HG03565 (cell line): ENCODE results near the gene OAT.
"Not testable (repeated sequence)": the region's sequence is repeated elsewhere in the genome, so short reads cannot be mapped to it uniquely, and the experiment has no call there.

Source experiments
- ATAC-seq: cut with Tn5 transposase; IDR thresholded peaks from one replicate; pipeline ENCODE4 v1.9.1; 2021; ENCODE audit warnings: mild to moderate bottlenecking, moderate library complexity; ENCODE audit not compliant: unreplicated experiment

The OAT gene

GRCh38 chr10:124379609-124380193 lies 39.0 kb downstream of the OAT start:
- no peak for ATAC-seq

GRCh38 chr10:124378881-124379471 lies 39.7 kb downstream of the OAT start:
- no peak for ATAC-seq

GRCh38 chr10:124378271-124378670 lies 40.5 kb downstream of the OAT start:
- ATAC-seq, result no peak

- no peak for ATAC-seq
Observed at GRCh38 chr10:124377101-124377500, 41.6 kb downstream of the OAT start.

- ATAC-seq, result no peak
Observed at GRCh38 chr10:124376411-124376810, 42.3 kb downstream of the OAT start.

- ATAC-seq, result no peak
Observed at GRCh38 chr10:124375691-124376090, 43.0 kb downstream of the OAT start.

GRCh38 chr10:124375353-124375614 lies 43.4 kb downstream of the OAT start:
- no peak for ATAC-seq

GRCh38 chr10:124374535-124375352 lies 44.0 kb downstream of the OAT start:
- ATAC-seq, result no peak

- ATAC-seq, result no peak
Observed at GRCh38 chr10:124372899-124373298, 45.8 kb downstream of the OAT start.

- ATAC-seq, result no peak
Observed at GRCh38 chr10:124370426-124370825, 48.3 kb downstream of the OAT start.

GRCh38 chr10:124369986-124370385 lies 48.7 kb downstream of the OAT start:
- no peak for ATAC-seq

GRCh38 chr10:124369533-124369932 lies 49.2 kb downstream of the OAT start:
- not testable (repeated sequence) for ATAC-seq

GRCh38 chr10:124369066-124369465 lies 49.7 kb downstream of the OAT start:
- no peak for ATAC-seq

- no peak for ATAC-seq
Observed at GRCh38 chr10:124367936-124368335, 50.8 kb downstream of the OAT start.

- no peak for ATAC-seq
Observed at GRCh38 chr10:124367414-124367813, 51.3 kb downstream of the OAT start.

- ATAC-seq, result no peak
Observed at GRCh38 chr10:124366825-124367224, 51.9 kb downstream of the OAT start.

GRCh38 chr10:124366343-124366742 lies 52.4 kb downstream of the OAT start:
- ATAC-seq, result no peak

GRCh38 chr10:124364674-124365073 lies 54.0 kb downstream of the OAT start:
- no peak for ATAC-seq

GRCh38 chr10:124362568-124362967 lies 56.2 kb downstream of the OAT start:
- ATAC-seq, result no peak

- no peak for ATAC-seq
Observed at GRCh38 chr10:124359336-124359832, 59.3 kb downstream of the OAT start.

- no peak for ATAC-seq
Observed at GRCh38 chr10:124357561-124357885, 61.2 kb downstream of the OAT start.
